ENCODE results near the gene BTBD9. TPM values are rescaled to one million over a fixed set of nuclear protein-coding genes. Genes with fewer than 3 reads are reported as not detected.

BTBD9 gene
- total and polyA plus RNA-seq, 4 donors: 8.7 to 73.9 (median 28.3) TPM

DNA sequence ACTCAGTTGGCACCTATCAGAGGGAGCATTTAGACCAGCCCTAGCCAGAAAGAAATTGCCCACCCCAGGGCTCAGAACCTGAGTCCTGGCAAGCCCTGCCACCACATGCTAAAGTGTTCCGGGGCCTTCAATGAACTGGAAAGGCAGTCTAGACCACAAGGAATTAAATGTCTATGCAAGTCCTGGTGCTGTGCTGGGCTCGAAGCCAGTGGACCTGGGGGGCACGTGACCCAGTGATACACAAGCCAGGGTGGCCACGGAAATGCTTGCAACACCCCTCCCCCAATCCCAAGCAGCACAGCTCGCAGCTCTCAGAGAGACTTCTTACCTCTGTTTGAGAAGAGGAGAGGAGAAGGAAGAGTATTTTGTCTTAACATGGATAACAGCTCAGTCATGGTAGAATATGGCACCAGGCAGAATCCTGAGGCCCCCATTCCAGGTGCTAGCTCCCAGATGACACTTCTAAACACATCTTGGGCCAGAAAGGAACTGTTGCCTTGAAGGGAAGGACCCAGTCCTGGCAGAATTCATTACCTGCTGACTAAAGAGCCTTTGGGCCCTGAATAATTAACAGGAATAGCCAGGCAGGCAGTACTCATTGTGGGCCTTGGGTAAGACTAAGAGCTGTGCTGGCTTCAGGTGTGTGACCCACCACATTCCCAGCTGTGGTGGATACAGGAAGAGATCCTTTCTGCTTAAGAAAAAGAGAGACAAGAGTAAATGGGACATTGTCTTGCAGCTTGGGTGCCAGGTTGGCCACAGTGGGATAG is 111.3 kb downstream of the BTBD9 start:
- Histone ChIP-seq H3K27me3 (ENCODE audit: control insufficient read depth in 3 of 3, insufficient read depth in 3 of 3, low read length in 2 of 3) (no peaks in the 10 kb centered on the region), H3K9me3 (ENCODE audit: control insufficient read depth in 4 of 4, insufficient read depth in 3 of 4, low read length in 3 of 4) (peaks cover 0 to 6% (median 0%) of the 10 kb centered on the region in 4 donors), H3K4me1 (ENCODE audit: control insufficient read depth in 5 of 5, insufficient read depth in 5 of 5, low read length in 5 of 5) (peaks cover 0 to 3% (median 0%) of the 10 kb centered on the region in 5 donors), H3K4me3 (no peak overlapping the region), H3K9ac (ENCODE audit: insufficient read depth in 1 of 2, low read length in 2 of 2) (no peak overlapping the region), H3K27ac (ENCODE audit: low read depth in 1 of 2, low read length in 1 of 2) (no peak overlapping the region), H3K36me3 (ENCODE audit: control insufficient read depth in 4 of 4, insufficient read depth in 4 of 4, low read length in 4 of 4) (peaks cover 0 to 6% (median 2%) of the 10 kb centered on the region in 4 donors)
- ATAC-seq (ENCODE audit: insufficient read depth, low FRiP score) (no peak), DNase-seq (no peak)
- TF ChIP-seq, protein P1, sequence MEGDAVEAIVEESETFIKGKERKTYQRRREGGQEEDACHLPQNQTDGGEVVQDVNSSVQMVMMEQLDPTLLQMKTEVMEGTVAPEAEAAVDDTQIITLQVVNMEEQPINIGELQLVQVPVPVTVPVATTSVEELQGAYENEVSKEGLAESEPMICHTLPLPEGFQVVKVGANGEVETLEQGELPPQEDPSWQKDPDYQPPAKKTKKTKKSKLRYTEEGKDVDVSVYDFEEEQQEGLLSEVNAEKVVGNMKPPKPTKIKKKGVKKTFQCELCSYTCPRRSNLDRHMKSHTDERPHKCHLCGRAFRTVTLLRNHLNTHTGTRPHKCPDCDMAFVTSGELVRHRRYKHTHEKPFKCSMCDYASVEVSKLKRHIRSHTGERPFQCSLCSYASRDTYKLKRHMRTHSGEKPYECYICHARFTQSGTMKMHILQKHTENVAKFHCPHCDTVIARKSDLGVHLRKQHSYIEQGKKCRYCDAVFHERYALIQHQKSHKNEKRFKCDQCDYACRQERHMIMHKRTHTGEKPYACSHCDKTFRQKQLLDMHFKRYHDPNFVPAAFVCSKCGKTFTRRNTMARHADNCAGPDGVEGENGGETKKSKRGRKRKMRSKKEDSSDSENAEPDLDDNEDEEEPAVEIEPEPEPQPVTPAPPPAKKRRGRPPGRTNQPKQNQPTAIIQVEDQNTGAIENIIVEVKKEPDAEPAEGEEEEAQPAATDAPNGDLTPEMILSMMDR (IDR thresholded peaks at IDR 0.05; ENCODE audit: control extremely low read depth, extremely low read depth): no peak
- WGBS, 2 donors: 81 to 95% methylated on average over 5 of the region's 5 CpGs

DNA sequence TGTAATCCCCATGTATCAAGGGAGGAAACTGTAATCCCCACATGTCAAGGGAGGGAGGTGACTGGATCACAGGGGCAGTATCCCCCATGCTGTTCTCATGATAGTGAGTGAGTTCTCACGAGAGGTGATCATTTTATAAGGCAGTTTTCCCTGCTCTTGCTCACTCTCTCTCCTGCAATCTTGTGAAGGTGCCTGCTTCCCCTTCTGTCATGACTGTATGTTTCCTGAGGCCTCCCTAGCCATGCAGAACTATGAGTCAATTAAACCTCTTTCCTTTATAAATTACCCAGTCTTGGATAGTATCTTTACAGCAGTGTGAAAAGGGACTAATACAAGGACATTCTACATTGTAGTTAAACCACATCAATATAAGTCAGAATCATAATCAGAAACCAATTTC is 112.4 kb downstream of the BTBD9 start:
- ATAC-seq (ENCODE audit: insufficient read depth, low FRiP score) (no peak), DNase-seq (no peak)
- H3K4me1 ChIP-seq (ENCODE audit: control insufficient read depth in 5 of 5, insufficient read depth in 5 of 5, low read length in 5 of 5): peaks cover 0 to 3% (median 0%) of the 10 kb centered on the region in 5 donors
- no peak overlapping the region for H3K4me3 ChIP-seq
- peaks cover 0 to 6% (median 0%) of the 10 kb centered on the region in 4 donors for H3K9me3 ChIP-seq (ENCODE audit: control insufficient read depth in 4 of 4, insufficient read depth in 3 of 4, low read length in 3 of 4)
- H3K9ac ChIP-seq (ENCODE audit: insufficient read depth in 1 of 2, low read length in 2 of 2): no peak overlapping the region
- no peaks in the 10 kb centered on the region for H3K27me3 ChIP-seq (ENCODE audit: control insufficient read depth in 3 of 3, insufficient read depth in 3 of 3, low read length in 2 of 3)
- H3K36me3 ChIP-seq (ENCODE audit: control insufficient read depth in 4 of 4, insufficient read depth in 4 of 4, low read length in 4 of 4): peaks cover 0 to 6% (median under 1%) of the 10 kb centered on the region in 4 donors
- TF ChIP-seq, protein P1 (IDR thresholded peaks at IDR 0.05; ENCODE audit: control extremely low read depth, extremely low read depth): no peak
- WGBS, 2 donors: 89 to 94% methylated on average over 1 of the region's 1 CpG
- no peak overlapping the region for H3K27ac ChIP-seq (ENCODE audit: low read depth in 1 of 2, low read length in 1 of 2)

DNA sequence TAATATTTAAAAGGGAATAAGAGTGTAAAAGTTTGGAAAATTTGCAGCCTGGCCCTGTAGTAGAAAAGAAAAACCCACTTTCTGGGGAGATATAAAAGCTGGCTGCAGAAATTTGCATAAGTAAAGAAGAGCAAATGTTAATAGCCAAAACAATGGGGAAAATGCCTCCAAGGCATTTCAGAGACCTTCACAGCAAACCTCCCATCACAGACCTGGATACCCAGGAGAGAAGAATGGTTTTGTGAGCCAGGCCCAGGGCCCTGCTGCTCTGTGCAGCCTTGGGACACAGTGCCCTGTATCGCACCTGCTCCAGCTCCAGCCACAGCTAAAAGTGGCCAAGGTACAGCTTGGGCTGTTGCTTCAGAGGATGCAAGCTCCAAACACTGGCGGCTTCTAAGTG is 113.8 kb downstream of the BTBD9 start:
- DNase-seq (no peak), ATAC-seq (ENCODE audit: insufficient read depth, low FRiP score) (no peak)
- TF ChIP-seq, protein P1 (IDR thresholded peaks at IDR 0.05; ENCODE audit: control extremely low read depth, extremely low read depth): no peak
- H3K4me1 ChIP-seq (ENCODE audit: control insufficient read depth in 5 of 5, insufficient read depth in 5 of 5, low read length in 5 of 5): peaks cover 0 to 7% (median 0%) of the 10 kb centered on the region in 5 donors
- H3K9me3 ChIP-seq (ENCODE audit: control insufficient read depth in 4 of 4, insufficient read depth in 3 of 4, low read length in 3 of 4): peaks cover 0 to 6% (median 0%) of the 10 kb centered on the region in 4 donors
- no peaks in the 10 kb centered on the region for H3K27me3 ChIP-seq (ENCODE audit: control insufficient read depth in 3 of 3, insufficient read depth in 3 of 3, low read length in 2 of 3)
- WGBS, 2 donors: 98 to 100% methylated on average over 2 of the region's 2 CpGs
- H3K9ac ChIP-seq (ENCODE audit: insufficient read depth in 1 of 2, low read length in 2 of 2): no peak overlapping the region
- peaks cover 0 to 6% (median 0%) of the 10 kb centered on the region in 4 donors for H3K36me3 ChIP-seq (ENCODE audit: control insufficient read depth in 4 of 4, insufficient read depth in 4 of 4, low read length in 4 of 4)
- no peak overlapping the region for H3K27ac ChIP-seq (ENCODE audit: low read depth in 1 of 2, low read length in 1 of 2)
- no peak overlapping the region for H3K4me3 ChIP-seq
